Astrocyte (in vitro differentiated cells and primary cell): ENCODE measurements around the gene CYP4F2. TPM values are rescaled to one million over a fixed set of nuclear protein-coding genes. Genes with fewer than 3 reads are reported as not detected.

Source experiments
- DNase-seq: peaks from one replicate; pipeline ENCODE4 v3.0.0-alpha.2; 2010; ENCODE audit warnings: low read depth
- FAIRE-seq: peaks from 2 replicates; lab custom pipeline; 2011; peaks lifted over from hg19 to GRCh38; lab: Jason Lieb, UNC
- H2AFZ ChIP-seq: 2 replicates; pipeline ENCODE4 v1.6.0; 2012; ENCODE audit warnings: low read depth, low read length, inconsistent platforms
- H3K27ac ChIP-seq: 2 replicates; pipeline ENCODE4 v1.5.1; 2011; ENCODE audit warnings: low read depth, low read length, inconsistent platforms
- H3K27me3 ChIP-seq: 2 replicates; pipeline ENCODE4 v1.6.0; 2011; ENCODE audit warnings: low read length, inconsistent platforms; ENCODE audit not compliant: insufficient read depth
- H3K36me3 ChIP-seq: 2 replicates; pipeline ENCODE4 v1.5.1; 2011; ENCODE audit warnings: low read length, inconsistent platforms; ENCODE audit not compliant: insufficient read depth
- H3K4me1 ChIP-seq: 2 replicates; pipeline ENCODE4 v1.5.1; 2011; ENCODE audit warnings: low read length, inconsistent platforms; ENCODE audit not compliant: insufficient read depth
- H3K4me2 ChIP-seq: 2 replicates; pipeline ENCODE4 v1.6.0; 2012; ENCODE audit warnings: low read length, inconsistent platforms
- H3K4me3 ChIP-seq: 2 replicates; pipeline ENCODE4 v1.5.1; 2011; ENCODE audit warnings: low read depth, mild to moderate bottlenecking, low read length, inconsistent platforms; ENCODE audit not compliant: insufficient read depth
- H3K79me2 ChIP-seq: 2 replicates; pipeline ENCODE4 v1.6.0; 2012; ENCODE audit warnings: mild to moderate bottlenecking, low read length, inconsistent platforms; ENCODE audit not compliant: insufficient read depth
- H3K9ac ChIP-seq: 2 replicates; pipeline ENCODE4 v1.6.0; 2012; ENCODE audit warnings: mild to moderate bottlenecking, low read length, inconsistent platforms
- H3K9me3 ChIP-seq: 2 replicates; pipeline ENCODE4 v1.5.1; 2012; ENCODE audit warnings: low read depth, mild to moderate bottlenecking, low read length, inconsistent platforms; ENCODE audit not compliant: insufficient read depth
- H4K20me1 ChIP-seq: 2 replicates; pipeline ENCODE4 v1.6.0; 2012; ENCODE audit warnings: low read length, inconsistent platforms; ENCODE audit not compliant: insufficient read depth
- H3K27ac Mint-ChIP-seq: one replicate; pipeline ENCODE4 v1.8.0; 2021; ENCODE audit warnings: mild to moderate bottlenecking, mixed read lengths; ENCODE audit not compliant: unreplicated experiment
- H3K27me3 Mint-ChIP-seq: one replicate; pipeline ENCODE4 v1.8.0; 2021; ENCODE audit warnings: low read depth, mixed read lengths; ENCODE audit not compliant: unreplicated experiment
- H3K36me3 Mint-ChIP-seq: one replicate; pipeline ENCODE4 v1.8.0; 2021; ENCODE audit warnings: low read depth, mixed read lengths; ENCODE audit not compliant: unreplicated experiment
- H3K4me1 Mint-ChIP-seq: one replicate; pipeline ENCODE4 v1.8.0; 2021; ENCODE audit warnings: low read depth, mixed read lengths; ENCODE audit not compliant: unreplicated experiment
- H3K4me3 Mint-ChIP-seq: one replicate; pipeline ENCODE4 v1.8.0; 2021; ENCODE audit warnings: mild to moderate bottlenecking, moderate library complexity, mixed read lengths; ENCODE audit not compliant: unreplicated experiment
- H3K9me3 Mint-ChIP-seq: one replicate; pipeline ENCODE4 v1.8.0; 2021; ENCODE audit warnings: mild to moderate bottlenecking, mixed read lengths; ENCODE audit not compliant: unreplicated experiment
- CTCF ChIP-seq: IDR thresholded peaks from 2 replicates; pipeline ENCODE4 v1.5.1; 2011; ENCODE audit warnings: low read depth, mild to moderate bottlenecking, inconsistent platforms, low read length, moderate library complexity; ENCODE audit not compliant: insufficient read depth
- EZH2 ChIP-seq: IDR thresholded peaks from 2 replicates; pipeline ENCODE4 v1.6.1; 2012; ENCODE audit warnings: mild to moderate bottlenecking, low read length, inconsistent platforms; ENCODE audit not compliant: insufficient read depth
- total RNA-seq: library from RNA; stranded (reverse); gene quantifications from 2 replicates; pipeline ENCODE4 v1.2.1, GENCODE V29; 2021

CYP4F2 gene
- total RNA-seq, 1 donor from 2014 or later, result not detected

GRCh38 chr19:15922021-15922420 lies 24.1 kb upstream of the CYP4F2 start:
- Histone ChIP-seq H3K36me3 (no peaks in the 10 kb centered on the region), H3K4me2 (no peak overlapping the region), H3K9ac (no peak overlapping the region), H4K20me1 (no peaks in the 10 kb centered on the region), H3K27ac (no peak overlapping the region), H3K9me3 (no peaks in the 10 kb centered on the region), H2AFZ (no peak overlapping the region), H3K4me1 (no peaks in the 10 kb centered on the region), H3K27me3 (no peaks in the 10 kb centered on the region), H3K4me3 (no peak overlapping the region), H3K79me2 (no peaks in the 10 kb centered on the region)
- FAIRE-seq, result no peak
- H3K9me3 Mint-ChIP-seq, result peaks cover 12% of the 10 kb centered on the region
- H3K36me3 Mint-ChIP-seq, result no peaks in the 10 kb centered on the region
- no peak overlapping the region for H3K4me3 Mint-ChIP-seq
- no peaks in the 10 kb centered on the region for H3K27me3 Mint-ChIP-seq
- no peak overlapping the region for H3K27ac Mint-ChIP-seq
- no peaks in the 10 kb centered on the region for H3K4me1 Mint-ChIP-seq
- no peak for DNase-seq
- TF ChIP-seq EZH2, result no peak
- no peak for TF ChIP-seq CTCF

- no peaks in the 10 kb centered on the region for H3K79me2 ChIP-seq
- Mint-ChIP-seq H3K36me3 (no peaks in the 10 kb centered on the region), H3K4me3 (no peak overlapping the region), H3K27ac (no peak overlapping the region), H3K4me1 (no peaks in the 10 kb centered on the region), H3K27me3 (no peaks in the 10 kb centered on the region), H3K9me3 (peaks cover 10% of the 10 kb centered on the region)
- H3K9me3 ChIP-seq, result peaks cover 2% of the 10 kb centered on the region
- H3K4me1 ChIP-seq, result no peaks in the 10 kb centered on the region
- DNase-seq (no peak), FAIRE-seq (no peak)
- no peak overlapping the region for H3K4me3 ChIP-seq
- no peaks in the 10 kb centered on the region for H3K27me3 ChIP-seq
- H3K27ac ChIP-seq, result no peak overlapping the region
- no peak overlapping the region for H2AFZ ChIP-seq
- H3K4me2 ChIP-seq, result no peak overlapping the region
- H4K20me1 ChIP-seq, result no peaks in the 10 kb centered on the region
- H3K36me3 ChIP-seq, result no peaks in the 10 kb centered on the region
- TF ChIP-seq EZH2, result no peak
- no peak for TF ChIP-seq CTCF
- no peak overlapping the region for H3K9ac ChIP-seq
Measured at GRCh38 chr19:15919243-15919642, 21.4 kb upstream of the CYP4F2 start.

GRCh38 chr19:15915109-15915508 lies 17.2 kb upstream of the CYP4F2 start:
- Mint-ChIP-seq H3K36me3 (no peaks in the 10 kb centered on the region), H3K9me3 (peaks cover 9% of the 10 kb centered on the region), H3K27me3 (no peaks in the 10 kb centered on the region), H3K4me3 (no peak overlapping the region), H3K4me1 (no peaks in the 10 kb centered on the region), H3K27ac (no peak overlapping the region)
- H3K27ac ChIP-seq, result no peak overlapping the region
- peaks cover 2% of the 10 kb centered on the region for H3K9me3 ChIP-seq
- H3K4me2 ChIP-seq, result no peak overlapping the region
- H2AFZ ChIP-seq, result no peak overlapping the region
- no peak overlapping the region for H3K9ac ChIP-seq
- no peaks in the 10 kb centered on the region for H3K4me1 ChIP-seq
- no peaks in the 10 kb centered on the region for H3K27me3 ChIP-seq
- no peaks in the 10 kb centered on the region for H4K20me1 ChIP-seq
- no peak for TF ChIP-seq EZH2
- TF ChIP-seq CTCF, result no peak
- H3K4me3 ChIP-seq, result no peak overlapping the region
- DNase-seq (no peak), FAIRE-seq (no peak)
- no peaks in the 10 kb centered on the region for H3K36me3 ChIP-seq
- no peaks in the 10 kb centered on the region for H3K79me2 ChIP-seq
